Osteocyte (in vitro differentiated cells): ENCODE measurements around the gene ZNF683. TPM values are rescaled to one million over a fixed set of nuclear protein-coding genes. Genes with fewer than 3 reads are reported as not detected.

ENCODE experiments used
- DNase-seq: peaks from one replicate; pipeline ENCODE4 v3.0.0; 2021; ENCODE audit warnings: mixed read lengths; ENCODE audit not compliant: unreplicated experiment; ENCODE audit errors: extremely low spot score
- H3K27ac Mint-ChIP-seq: one replicate; pipeline ENCODE4 v1.8.0; 2021; ENCODE audit warnings: mild to moderate bottlenecking, mixed read lengths; ENCODE audit not compliant: unreplicated experiment
- H3K27me3 Mint-ChIP-seq: one replicate; pipeline ENCODE4 v1.8.0; 2021; ENCODE audit warnings: mixed read lengths; ENCODE audit not compliant: unreplicated experiment
- H3K36me3 Mint-ChIP-seq: one replicate; pipeline ENCODE4 v1.8.0; 2021; ENCODE audit warnings: mixed read lengths; ENCODE audit not compliant: unreplicated experiment
- H3K4me1 Mint-ChIP-seq: one replicate; pipeline ENCODE4 v1.8.0; 2021; ENCODE audit warnings: mixed read lengths; ENCODE audit not compliant: unreplicated experiment
- H3K4me3 Mint-ChIP-seq: one replicate; pipeline ENCODE4 v1.8.0; 2021; ENCODE audit warnings: mild to moderate bottlenecking, moderate library complexity, mixed read lengths; ENCODE audit not compliant: unreplicated experiment
- H3K9me3 Mint-ChIP-seq: one replicate; pipeline ENCODE4 v1.8.0; 2021; ENCODE audit warnings: mixed read lengths; ENCODE audit not compliant: unreplicated experiment
- total RNA-seq: library from RNA; stranded (reverse); gene quantifications from 2 replicates; pipeline ENCODE4 v1.2.1, GENCODE V29; 2021
- TF ChIP-seq, protein P1 (sequence below): fragments of 200-600 bp; sonication (generic); IDR thresholded peaks from 2 replicates; pipeline ENCODE4 v1.5.0; 2021; ENCODE audit warnings: antibody characterized with exemption, mild to moderate bottlenecking, moderate library complexity

Gene ZNF683
- total RNA-seq, 1 donor from 2014 or later, result not detected

DNA sequence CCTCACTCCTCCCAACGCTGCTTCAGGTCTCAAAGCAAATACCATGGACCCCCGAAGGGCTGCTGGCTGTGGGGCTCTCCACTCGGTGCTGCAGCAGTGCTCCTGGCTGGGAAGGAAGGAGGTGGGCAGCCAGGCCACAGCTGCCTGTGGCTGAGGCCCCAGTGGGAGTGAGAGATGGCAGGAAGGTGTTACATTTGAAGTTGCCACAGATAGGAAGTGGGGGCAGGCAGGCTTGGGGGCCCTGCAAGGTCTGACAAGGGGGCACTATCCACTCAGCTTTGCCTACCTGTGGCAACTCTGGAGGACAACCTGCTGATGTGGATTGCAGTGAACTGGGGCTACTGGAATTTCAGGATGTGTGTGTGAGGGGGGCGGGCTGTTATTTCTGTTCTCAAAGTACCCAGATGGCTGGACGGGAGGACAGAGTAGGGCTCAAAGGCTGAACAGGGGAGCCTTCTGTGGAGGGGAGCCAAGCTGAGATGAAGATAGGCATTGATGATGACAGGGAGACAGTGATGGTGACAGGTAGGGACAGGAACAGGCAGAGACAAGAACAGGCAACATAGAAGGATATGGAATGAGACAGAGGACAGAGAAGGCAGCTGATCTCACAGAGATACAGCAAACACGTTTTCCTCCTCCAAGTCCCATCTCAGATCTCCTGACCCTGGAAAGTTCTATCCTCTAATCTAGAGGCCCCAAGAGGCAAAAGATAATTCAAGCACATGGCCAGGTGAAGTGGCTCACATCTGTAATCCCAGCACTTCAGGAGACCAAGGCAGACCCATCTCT, 1.8 kb downstream of the ZNF683 start:
- no peak overlapping the region for H3K4me3 Mint-ChIP-seq
- no peaks in the 10 kb centered on the region for H3K36me3 Mint-ChIP-seq
- peaks cover 2% of the 10 kb centered on the region for H3K27me3 Mint-ChIP-seq
- no peaks in the 10 kb centered on the region for H3K9me3 Mint-ChIP-seq
- H3K27ac Mint-ChIP-seq, result no peak overlapping the region
- TF ChIP-seq, protein P1, sequence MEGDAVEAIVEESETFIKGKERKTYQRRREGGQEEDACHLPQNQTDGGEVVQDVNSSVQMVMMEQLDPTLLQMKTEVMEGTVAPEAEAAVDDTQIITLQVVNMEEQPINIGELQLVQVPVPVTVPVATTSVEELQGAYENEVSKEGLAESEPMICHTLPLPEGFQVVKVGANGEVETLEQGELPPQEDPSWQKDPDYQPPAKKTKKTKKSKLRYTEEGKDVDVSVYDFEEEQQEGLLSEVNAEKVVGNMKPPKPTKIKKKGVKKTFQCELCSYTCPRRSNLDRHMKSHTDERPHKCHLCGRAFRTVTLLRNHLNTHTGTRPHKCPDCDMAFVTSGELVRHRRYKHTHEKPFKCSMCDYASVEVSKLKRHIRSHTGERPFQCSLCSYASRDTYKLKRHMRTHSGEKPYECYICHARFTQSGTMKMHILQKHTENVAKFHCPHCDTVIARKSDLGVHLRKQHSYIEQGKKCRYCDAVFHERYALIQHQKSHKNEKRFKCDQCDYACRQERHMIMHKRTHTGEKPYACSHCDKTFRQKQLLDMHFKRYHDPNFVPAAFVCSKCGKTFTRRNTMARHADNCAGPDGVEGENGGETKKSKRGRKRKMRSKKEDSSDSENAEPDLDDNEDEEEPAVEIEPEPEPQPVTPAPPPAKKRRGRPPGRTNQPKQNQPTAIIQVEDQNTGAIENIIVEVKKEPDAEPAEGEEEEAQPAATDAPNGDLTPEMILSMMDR, result no peak
- no peak for DNase-seq
- H3K4me1 Mint-ChIP-seq, result peaks cover 6% of the 10 kb centered on the region

DNA sequence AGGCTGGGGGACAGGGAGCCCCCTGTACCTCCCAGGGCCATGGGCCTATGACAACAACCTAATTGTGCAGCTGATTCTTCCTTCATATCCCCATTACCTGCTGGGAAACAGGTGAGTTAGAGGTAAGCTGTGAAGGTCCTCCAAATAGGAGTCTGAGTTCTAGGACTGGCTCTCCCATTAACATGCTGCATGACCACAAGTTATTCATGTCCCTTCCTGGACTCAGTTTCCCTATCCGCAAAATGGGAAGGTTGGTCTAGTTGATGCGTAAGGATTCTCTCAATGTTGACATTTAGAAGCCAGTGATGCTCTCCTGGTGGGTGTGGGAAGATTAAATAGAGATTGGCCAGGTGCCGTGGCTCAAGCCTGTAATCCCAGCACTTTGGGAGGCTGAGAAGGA, 4.1 kb downstream of the ZNF683 start:
- peaks cover 3% of the 10 kb centered on the region for H3K4me1 Mint-ChIP-seq
- H3K9me3 Mint-ChIP-seq, result no peaks in the 10 kb centered on the region
- H3K36me3 Mint-ChIP-seq, result no peaks in the 10 kb centered on the region
- H3K27ac Mint-ChIP-seq, result no peak overlapping the region
- H3K27me3 Mint-ChIP-seq, result peaks cover 7% of the 10 kb centered on the region
- TF ChIP-seq, protein P1, result no peak
- no peak for DNase-seq
- no peak overlapping the region for H3K4me3 Mint-ChIP-seq

- Mint-ChIP-seq H3K27me3 (peaks cover 7% of the 10 kb centered on the region), H3K36me3 (no peaks in the 10 kb centered on the region), H3K4me1 (peaks cover 3% of the 10 kb centered on the region), H3K4me3 (no peak overlapping the region), H3K9me3 (no peaks in the 10 kb centered on the region), H3K27ac (no peak overlapping the region)
- TF ChIP-seq, protein P1, result no peak
- no peak for DNase-seq
These were observed 4.5 kb downstream of the ZNF683 start for GRCh38 chr1:26368006-26368405.

DNA sequence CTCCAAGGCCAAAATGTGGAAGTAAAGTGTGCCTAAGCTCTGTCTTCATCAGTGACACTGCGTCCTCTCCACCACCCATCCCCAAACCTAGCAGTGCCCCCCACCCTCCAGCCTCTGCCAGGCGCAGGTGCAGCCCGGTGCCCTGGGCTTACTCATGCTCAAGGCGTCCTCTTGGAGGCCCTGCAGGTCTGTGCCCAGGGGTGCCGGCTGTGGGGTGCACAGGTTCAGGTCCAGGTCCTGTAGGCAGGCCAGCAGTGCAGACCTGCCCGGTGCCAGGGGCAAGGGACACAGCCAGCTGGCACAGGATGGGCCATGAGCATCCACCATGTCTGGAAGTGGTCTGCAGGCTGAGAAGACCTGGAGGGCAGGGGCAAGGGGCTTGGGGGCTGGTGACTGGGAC, 5.1 kb downstream of the ZNF683 start:
- peaks cover 3% of the 10 kb centered on the region for H3K4me1 Mint-ChIP-seq
- peaks cover 7% of the 10 kb centered on the region for H3K27me3 Mint-ChIP-seq
- H3K36me3 Mint-ChIP-seq, result no peaks in the 10 kb centered on the region
- DNase-seq, result no peak
- TF ChIP-seq, protein P1, result no peak
- no peak overlapping the region for H3K4me3 Mint-ChIP-seq
- H3K27ac Mint-ChIP-seq, result no peak overlapping the region
- no peaks in the 10 kb centered on the region for H3K9me3 Mint-ChIP-seq

DNA sequence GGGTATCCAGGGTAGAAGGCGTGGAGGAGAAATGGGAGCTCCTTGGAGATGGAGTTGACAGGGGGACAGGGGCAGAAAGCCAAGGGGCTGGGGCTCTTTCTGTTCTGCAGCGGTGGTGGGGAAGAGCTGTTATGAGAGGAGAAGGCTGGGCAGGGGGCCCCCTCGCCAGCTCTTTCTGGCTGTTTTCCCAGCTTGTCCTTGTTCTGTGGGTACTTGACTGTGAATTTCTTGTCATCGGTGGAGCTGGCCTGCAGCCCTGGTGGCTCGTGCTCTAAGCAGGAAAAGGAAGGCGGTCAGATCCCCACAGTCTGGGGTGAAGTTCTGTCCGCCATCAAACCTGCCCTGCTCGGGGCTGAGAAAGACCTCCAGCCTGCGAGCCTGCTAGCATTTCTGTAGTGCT, 7.6 kb downstream of the ZNF683 start:
- H3K36me3 Mint-ChIP-seq, result no peaks in the 10 kb centered on the region
- H3K4me1 Mint-ChIP-seq, result peaks cover 3% of the 10 kb centered on the region
- no peak overlapping the region for H3K27ac Mint-ChIP-seq
- peaks cover 25% of the 10 kb centered on the region for H3K27me3 Mint-ChIP-seq
- no peak for DNase-seq
- no peak overlapping the region for H3K4me3 Mint-ChIP-seq
- no peaks in the 10 kb centered on the region for H3K9me3 Mint-ChIP-seq
- TF ChIP-seq, protein P1, result no peak
